Tongue (tissue), 2 donors: Measurements from ENCODE around the gene ARMC5. TPM values are rescaled to one million over a fixed set of nuclear protein-coding genes. Genes with fewer than 3 reads are reported as not detected.
"Not testable (repeated sequence)": the region's sequence is repeated elsewhere in the genome, so short reads cannot be mapped to it uniquely, and the experiment has no call there.

ENCODE experiments used
- DNase-seq: peaks from one replicate; pipeline ENCODE4 v3.0.0-alpha.2; 2015
- total RNA-seq: library from RNA; depleted of rRNA; stranded (reverse); fragments of >200 nt; gene quantifications from one replicate; pipeline ENCODE4 v1.2.3, GENCODE V29; 2014

Gene ARMC5, protein sequence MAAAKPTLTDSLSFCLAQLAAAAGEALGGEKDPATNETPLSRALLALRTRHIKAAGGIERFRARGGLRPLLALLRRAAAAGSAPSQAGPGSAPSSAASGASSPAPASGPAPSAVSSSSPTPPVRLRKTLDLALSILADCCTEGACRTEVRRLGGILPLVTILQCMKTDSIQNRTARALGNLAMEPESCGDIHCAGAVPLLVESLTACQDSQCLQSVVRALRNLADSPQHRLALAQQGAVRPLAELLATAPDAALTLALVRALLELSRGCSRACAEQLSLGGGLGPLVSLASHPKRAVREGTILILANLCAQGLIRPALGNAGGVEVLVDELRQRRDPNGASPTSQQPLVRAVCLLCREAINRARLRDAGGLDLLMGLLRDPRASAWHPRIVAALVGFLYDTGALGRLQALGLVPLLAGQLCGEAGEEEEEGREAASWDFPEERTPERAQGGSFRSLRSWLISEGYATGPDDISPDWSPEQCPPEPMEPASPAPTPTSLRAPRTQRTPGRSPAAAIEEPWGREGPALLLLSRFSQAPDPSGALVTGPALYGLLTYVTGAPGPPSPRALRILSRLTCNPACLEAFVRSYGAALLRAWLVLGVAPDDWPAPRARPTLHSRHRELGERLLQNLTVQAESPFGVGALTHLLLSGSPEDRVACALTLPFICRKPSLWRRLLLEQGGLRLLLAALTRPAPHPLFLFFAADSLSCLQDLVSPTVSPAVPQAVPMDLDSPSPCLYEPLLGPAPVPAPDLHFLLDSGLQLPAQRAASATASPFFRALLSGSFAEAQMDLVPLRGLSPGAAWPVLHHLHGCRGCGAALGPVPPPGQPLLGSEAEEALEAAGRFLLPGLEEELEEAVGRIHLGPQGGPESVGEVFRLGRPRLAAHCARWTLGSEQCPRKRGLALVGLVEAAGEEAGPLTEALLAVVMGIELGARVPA
- 7.2 TPM for total RNA-seq

DNA sequence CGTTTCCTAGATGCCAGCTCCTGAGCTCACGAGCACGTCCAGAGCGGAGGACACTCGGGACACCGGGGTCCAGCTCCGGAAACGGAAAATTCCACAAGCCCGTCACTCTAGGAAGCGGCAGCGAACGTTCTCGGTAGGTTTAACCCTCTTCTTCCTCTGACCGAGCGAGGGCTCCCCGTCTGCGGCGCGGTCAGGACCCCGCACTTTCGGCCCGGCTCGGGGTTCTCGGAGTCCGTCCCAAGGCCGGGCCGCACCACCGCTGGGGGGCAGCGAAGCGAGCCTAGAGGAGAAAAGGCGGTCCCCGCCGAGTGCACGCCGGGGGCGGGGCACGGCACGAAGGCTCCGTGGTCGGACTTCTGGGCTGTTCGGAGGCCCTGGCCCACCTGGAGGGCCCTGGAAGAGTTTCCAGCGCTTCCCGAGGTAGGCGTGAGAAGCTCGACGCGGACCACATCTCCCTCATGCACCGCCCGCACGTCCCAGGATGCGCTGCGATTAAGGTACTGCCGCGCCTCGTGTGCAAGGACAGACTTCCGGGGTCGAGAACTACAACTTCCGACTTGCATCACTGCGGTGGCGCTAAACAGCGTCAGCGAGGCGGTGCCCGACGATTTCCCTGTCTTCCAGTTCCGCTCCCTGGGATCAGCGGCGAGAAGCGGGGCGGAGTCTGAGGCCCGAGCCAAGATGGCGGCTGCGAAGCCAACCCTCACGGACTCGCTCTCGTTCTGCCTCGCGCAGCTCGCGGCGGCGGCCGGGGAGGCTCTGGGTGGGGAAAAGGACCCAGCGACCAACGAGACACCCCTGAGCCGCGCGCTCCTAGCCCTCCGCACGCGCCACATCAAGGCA, at the start of gene ARMC5:
Gene ARMC5 (plus strand): TSS at position 658 of the 843 bp plus-strand sequence. CDS start 24 bp downstream, at position 682.
- peak; percentile 99 for DNase-seq

- DNase-seq = no peak
These were observed 49.2 kb upstream of the ARMC5 start for GRCh38 chr16:31410082-31410481.

DNA sequence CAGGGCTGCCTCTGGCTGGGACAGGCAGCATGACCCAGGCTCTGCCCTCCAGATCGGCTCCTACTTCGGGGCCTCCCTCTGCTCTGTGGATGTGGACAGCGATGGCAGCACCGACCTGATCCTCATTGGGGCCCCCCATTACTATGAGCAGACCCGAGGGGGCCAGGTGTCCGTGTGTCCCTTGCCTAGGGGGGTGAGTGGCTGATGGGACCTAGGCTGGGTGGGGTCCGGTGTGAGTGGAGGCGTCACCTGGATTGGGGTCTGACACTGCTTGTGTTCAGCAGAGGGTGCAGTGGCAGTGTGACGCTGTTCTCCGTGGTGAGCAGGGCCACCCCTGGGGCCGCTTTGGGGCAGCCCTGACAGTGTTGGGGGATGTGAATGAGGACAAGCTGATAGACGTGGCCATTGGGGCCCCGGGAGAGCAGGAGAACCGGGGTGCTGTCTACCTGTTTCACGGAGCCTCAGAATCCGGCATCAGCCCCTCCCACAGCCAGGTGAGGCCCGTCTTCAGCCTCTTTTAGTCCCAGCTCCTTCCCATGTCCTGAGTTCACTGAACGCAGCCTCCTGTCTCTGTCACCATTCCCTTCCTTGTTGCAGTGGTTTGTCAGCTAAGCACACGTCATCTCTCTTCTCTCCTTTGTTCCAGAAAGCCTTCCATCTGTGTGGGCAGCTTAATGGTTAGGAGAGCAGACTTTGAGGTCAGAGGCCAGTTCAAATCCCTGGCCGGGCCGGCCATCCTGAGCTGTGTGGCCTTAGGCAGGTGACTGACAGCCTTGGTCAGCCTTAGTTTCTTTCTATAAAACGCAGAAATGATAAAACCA, 48.1 kb upstream of the ARMC5 start:
- DNase-seq = no peak

GRCh38 chr16:31412750-31413149, 46.6 kb upstream of the ARMC5 start:
- DNase-seq = no peak

DNA sequence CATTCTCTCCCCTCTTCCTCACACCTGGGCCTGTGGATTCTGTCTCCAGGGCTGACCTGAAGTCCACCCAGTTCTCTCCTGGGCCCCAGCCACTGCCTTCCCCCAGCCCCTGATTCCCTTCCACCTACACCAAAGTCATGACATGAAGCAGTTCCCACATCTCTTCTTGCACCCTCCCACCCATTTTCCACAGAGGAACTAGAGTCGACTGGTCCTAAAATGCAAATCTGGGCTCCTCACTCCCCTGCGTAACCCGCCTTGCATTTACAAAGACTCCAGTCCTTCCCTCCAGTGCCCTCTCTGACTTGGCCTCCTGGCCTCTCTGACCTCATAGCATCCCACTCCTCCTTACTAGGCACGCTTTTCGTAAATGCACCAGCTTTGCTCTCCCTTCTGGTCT, 45.9 kb upstream of the ARMC5 start:
- DNase-seq = no peak

GRCh38 chr16:31413943-31414342, 45.4 kb upstream of the ARMC5 start:
- no peak for DNase-seq

DNA sequence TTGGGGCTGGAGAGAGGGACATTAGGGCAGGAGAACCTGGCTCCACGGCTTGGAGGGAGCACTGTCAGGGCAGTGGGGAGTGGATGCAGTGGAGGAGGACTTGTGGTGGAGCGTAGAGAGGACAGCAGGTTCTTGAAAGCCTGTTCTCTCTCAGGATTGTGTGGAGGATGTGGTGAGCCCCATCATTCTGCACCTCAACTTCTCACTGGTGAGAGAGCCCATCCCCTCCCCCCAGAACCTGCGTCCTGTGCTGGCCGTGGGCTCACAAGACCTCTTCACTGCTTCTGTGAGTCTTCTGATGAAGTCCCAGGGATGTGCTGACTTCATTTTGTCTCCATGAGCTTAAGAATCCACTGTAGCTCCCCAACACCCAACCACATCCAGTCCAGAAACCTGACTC, 44.6 kb upstream of the ARMC5 start:
- no peak for DNase-seq

DNA sequence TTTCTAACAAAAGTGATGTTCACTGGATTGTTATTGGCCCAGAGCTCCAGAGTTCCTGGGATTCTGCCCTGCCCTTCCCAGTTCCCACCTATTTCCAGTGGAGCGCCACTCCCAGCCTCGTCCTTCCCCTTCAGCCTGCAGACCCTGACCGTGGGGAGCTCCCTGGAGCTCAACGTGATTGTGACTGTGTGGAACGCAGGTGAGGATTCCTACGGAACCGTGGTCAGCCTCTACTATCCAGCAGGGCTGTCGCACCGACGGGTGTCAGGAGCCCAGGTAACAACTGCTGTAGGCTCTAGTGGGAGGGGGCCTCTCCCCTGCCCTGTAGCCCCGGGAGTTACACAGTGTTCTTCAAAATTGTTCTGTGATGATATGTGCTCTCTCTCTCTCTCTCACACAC, 42.9 kb upstream of the ARMC5 start:
- DNase-seq = no peak

GRCh38 chr16:31417036-31417435, 42.3 kb upstream of the ARMC5 start:
- not testable (repeated sequence) for DNase-seq

- DNase-seq = no peak
These were observed 41.4 kb upstream of the ARMC5 start for GRCh38 chr16:31417916-31418315.

DNA sequence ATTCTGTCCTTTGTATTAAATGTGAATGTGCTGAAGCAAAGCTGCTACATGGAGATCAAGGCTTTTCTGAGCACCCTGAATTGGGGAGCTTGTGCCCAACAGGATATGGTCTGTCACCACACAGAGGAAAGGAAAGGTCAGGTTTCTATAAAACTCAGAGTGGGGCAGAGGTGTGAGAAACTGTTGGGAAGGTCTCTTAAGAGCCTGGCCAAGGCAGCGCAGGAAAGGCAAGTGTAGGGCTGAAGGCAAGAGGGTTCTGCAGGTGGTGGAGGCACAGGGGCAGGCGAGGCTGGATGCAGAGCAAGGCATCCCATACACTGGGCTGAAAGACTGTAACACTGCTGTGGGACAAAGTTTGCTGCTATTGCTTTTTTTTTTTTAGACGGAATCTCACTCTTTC, 39.3 kb upstream of the ARMC5 start:
- DNase-seq = no peak

DNA sequence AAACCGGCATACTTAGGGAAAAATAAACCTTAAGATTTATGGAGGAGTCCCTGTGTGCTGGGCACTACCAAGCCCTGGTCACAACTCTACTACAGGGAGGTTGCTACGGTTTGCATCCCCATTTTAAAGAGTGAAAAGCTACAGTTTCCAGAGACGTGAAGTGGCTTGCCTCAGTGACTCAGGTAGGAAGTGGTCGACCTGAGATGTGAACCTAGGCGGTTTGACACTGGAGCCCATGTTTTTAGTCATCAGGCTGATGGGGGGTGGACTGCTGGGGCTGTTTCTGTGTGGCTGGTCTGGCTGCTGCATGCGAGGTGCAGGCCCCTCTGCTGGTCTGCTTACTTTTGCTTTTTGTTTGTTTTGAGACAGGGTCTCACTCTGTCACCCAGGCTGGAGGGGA, 37.7 kb upstream of the ARMC5 start:
- DNase-seq = no peak

- DNase-seq = no peak
These were observed 36.1 kb upstream of the ARMC5 start for GRCh38 chr16:31423241-31423640.

- DNase-seq = no peak
These were observed 35.5 kb upstream of the ARMC5 start for GRCh38 chr16:31423801-31424200.

GRCh38 chr16:31427441-31428278, 31.6 kb upstream of the ARMC5 start:
- DNase-seq = peak; percentile 85

DNA sequence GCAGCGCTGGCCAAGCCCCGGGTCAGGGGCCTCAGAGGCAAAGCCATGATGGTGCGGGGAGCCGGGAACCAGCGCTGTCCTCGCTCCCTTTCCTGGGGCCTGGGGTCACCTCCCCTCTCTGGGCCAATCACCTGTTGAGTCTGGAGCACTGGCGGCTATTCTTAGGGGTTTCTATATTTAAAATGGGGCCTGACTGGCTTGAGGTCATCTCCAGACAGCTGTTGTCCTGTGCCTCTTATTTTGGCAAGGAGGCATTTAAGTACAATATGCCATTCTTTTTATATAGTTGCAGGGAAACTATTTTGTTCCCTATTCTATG, 31.1 kb upstream of the ARMC5 start, which contains the start of gene COX6A2:
Gene COX6A2 (minus strand): TSS at position 82 of the 319 bp plus-strand sequence. CDS start 35 bp downstream, at position 47.
- peak; percentile 77 for DNase-seq

- DNase-seq = peak; percentile 23
These were observed 30.6 kb upstream of the ARMC5 start for GRCh38 chr16:31428638-31429247.

- DNase-seq = peak; percentile 26
These were observed 30.0 kb upstream of the ARMC5 start for GRCh38 chr16:31429314-31429713.

GRCh38 chr16:31429796-31430195, 29.5 kb upstream of the ARMC5 start:
- DNase-seq = no peak
